Measurements from ENCODE around the gene VPS45. TPM values are rescaled to one million over a fixed set of nuclear protein-coding genes. Genes with fewer than 3 reads are reported as not detected.

VPS45 gene
- total RNA-seq, 6 donors from 2014 or later: 16.3 to 50.3 (median 30.8) TPM

DNA sequence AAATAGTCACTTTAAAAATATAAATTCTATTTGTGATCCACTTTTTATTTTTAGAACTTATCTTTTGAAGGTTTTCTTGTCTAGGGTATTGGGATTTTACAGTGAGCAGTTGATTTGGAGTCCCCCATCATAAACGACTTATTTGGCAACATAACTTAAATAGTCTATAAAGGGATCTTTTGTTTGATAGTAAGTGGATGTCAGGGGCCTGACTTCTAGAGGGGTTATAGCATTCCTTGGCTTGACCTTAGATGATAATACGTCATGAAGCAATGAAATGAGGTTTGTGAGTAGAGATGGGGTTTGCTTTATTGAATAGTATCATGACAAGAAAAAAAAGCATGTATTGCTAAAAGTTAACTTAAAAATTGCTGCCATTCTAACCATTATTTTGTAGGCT lies 17.8 kb downstream of the VPS45 start:
- peaks cover 8 to 43% (median 26%) of the 10 kb centered on the region in 4 donors for H3K36me3 ChIP-seq

DNA sequence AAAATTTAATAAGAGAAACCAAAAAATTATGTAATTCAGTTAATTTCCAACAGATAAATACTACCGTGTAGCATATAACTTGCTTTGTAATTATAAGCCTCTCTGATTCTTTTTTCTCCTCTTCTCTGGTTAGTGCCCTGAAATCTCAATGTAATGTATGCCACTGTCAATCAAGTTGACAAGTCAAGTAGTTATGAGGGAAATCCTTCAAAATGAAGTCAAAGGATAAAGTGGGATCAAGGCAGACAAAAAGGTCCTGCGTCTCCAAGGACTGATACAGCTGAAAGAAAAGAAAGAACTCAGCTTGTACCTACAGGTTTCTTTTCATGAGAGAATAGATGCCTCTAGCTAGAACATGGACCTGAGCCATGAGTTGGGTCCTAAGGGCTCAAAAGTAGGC lies 19.8 kb downstream of the VPS45 start:
- 90 to 94% methylated on average over 2 of the region's 2 CpGs for WGBS, 2 donors
- TF ChIP-seq POLR2A (IDR thresholded peaks at IDR 0.05) (no peak), POLR2AphosphoS5 (IDR thresholded peaks at IDR 0.05) (no peak), EP300 (IDR thresholded peaks at IDR 0.05) (no peak)
- TF ChIP-seq, protein P1, sequence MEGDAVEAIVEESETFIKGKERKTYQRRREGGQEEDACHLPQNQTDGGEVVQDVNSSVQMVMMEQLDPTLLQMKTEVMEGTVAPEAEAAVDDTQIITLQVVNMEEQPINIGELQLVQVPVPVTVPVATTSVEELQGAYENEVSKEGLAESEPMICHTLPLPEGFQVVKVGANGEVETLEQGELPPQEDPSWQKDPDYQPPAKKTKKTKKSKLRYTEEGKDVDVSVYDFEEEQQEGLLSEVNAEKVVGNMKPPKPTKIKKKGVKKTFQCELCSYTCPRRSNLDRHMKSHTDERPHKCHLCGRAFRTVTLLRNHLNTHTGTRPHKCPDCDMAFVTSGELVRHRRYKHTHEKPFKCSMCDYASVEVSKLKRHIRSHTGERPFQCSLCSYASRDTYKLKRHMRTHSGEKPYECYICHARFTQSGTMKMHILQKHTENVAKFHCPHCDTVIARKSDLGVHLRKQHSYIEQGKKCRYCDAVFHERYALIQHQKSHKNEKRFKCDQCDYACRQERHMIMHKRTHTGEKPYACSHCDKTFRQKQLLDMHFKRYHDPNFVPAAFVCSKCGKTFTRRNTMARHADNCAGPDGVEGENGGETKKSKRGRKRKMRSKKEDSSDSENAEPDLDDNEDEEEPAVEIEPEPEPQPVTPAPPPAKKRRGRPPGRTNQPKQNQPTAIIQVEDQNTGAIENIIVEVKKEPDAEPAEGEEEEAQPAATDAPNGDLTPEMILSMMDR (IDR thresholded peaks at IDR 0.05): no peak
- Histone ChIP-seq H3K4me3 (no peak overlapping the region), H3K36me3 (peaks cover 8 to 32% (median 22%) of the 10 kb centered on the region in 4 donors), H3K4me1 (no peaks in the 10 kb centered on the region), H3K27ac (no peak overlapping the region), H3K27me3 (no peaks in the 10 kb centered on the region), H3K9me3 (no peaks in the 10 kb centered on the region)
- DNase-seq: no peak
- no peak for ATAC-seq (ENCODE audit: low FRiP score in 2 of 2)

More for the DNA sequence above, 17.8 kb downstream of the VPS45 start:
- H3K27me3 ChIP-seq: no peaks in the 10 kb centered on the region
- H3K27ac ChIP-seq: no peak overlapping the region
- WGBS, 2 donors: 68 to 73% methylated on average over 2 of the region's 2 CpGs
- no peaks in the 10 kb centered on the region for H3K4me1 ChIP-seq
- no peak for TF ChIP-seq POLR2A (IDR thresholded peaks at IDR 0.05)
- TF ChIP-seq, protein P1 (IDR thresholded peaks at IDR 0.05): no peak
- no peak for TF ChIP-seq EP300 (IDR thresholded peaks at IDR 0.05)
- no peak for TF ChIP-seq POLR2AphosphoS5 (IDR thresholded peaks at IDR 0.05)
- ATAC-seq (ENCODE audit: low FRiP score in 2 of 2) (no peak), DNase-seq (no peak)
- H3K9me3 ChIP-seq: no peaks in the 10 kb centered on the region
- no peak overlapping the region for H3K4me3 ChIP-seq

DNA sequence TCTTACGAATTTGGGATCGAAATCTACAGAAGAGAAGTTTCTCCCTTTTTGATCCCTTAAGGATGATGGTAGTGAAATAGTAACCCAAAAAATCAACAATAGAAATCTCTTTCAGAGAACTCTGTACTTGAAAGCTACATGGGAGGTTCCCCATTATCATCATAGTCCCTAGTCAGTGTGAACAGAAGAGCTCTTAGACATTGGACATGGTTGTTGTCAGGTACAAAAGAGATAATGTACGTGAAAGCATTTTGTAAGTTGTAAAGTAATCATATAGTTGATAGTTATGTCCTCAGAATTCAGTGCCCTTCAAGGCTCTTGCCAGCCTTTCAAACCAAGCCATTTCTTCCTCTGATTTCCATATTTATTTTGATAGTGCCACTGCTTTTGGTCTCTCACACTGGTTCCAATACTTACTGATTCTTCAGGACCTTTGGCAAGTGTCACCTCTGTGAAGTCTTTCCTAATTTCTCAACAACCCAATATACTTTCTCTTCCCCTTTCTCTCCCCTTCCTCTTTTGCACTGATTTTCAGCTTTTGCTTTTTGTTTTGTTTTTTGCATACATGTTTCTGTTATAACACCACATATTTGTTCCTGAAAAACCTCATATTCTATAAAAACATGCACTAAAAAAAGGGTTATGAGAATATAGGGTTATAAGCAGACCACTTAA lies 22.4 kb downstream of the VPS45 start:
- ATAC-seq (ENCODE audit: low FRiP score in 2 of 2) (peak in 1 of 2 donors; percentile 48), DNase-seq (no peak)
- no peak overlapping the region for H3K4me3 ChIP-seq
- WGBS, 2 donors: 89 to 92% methylated on average over 3 of the region's 3 CpGs
- TF ChIP-seq POLR2AphosphoS5 (IDR thresholded peaks at IDR 0.05) (no peak), EP300 (IDR thresholded peaks at IDR 0.05) (no peak)
- H3K36me3 ChIP-seq: peaks cover under 1 to 31% (median 13%) of the 10 kb centered on the region in 4 donors
- H3K27ac ChIP-seq: no peak overlapping the region
- no peaks in the 10 kb centered on the region for H3K9me3 ChIP-seq
- H3K4me1 ChIP-seq: no peaks in the 10 kb centered on the region
- H3K27me3 ChIP-seq: no peaks in the 10 kb centered on the region

DNA sequence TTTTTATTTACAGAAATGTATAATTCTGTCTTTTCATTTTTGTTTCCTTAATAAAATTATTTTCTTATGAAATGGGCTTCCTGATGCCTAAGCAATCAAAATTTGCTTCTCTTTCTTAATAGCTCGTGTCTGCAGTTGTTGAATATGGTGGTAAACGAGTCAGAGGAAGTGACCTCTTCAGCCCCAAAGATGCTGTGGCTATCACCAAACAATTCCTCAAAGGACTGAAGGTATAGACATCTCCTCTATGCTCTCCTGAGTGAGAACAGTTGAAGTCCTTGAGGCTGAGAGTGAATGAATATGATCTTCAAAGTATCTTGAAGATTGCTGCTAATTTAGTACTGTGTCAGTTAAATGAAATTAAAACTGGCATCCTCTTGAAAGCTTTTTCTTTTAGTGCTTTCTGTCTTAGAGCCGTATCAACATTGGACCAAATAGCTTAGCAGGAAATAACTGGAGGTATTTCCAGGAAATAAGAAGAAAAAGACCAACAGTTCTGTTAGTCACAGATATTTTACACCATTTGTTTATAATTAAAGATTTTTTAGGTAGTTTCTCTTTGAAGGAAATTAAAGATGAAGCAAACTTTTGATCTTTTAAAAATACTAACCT lies 24.7 kb downstream of the VPS45 start:
- H3K27ac ChIP-seq: no peak overlapping the region
- no peak overlapping the region for H3K4me3 ChIP-seq
- H3K27me3 ChIP-seq: no peaks in the 10 kb centered on the region
- H3K36me3 ChIP-seq: peaks cover 0 to 37% (median 18%) of the 10 kb centered on the region in 4 donors
- ATAC-seq (ENCODE audit: low FRiP score in 2 of 2): no peak
- WGBS, 2 donors: 53 to 66% methylated on average over 3 of the region's 3 CpGs
- H3K9me3 ChIP-seq: no peaks in the 10 kb centered on the region
- DNase-seq: no peak
- no peak for TF ChIP-seq EP300 (IDR thresholded peaks at IDR 0.05)
- TF ChIP-seq POLR2AphosphoS5 (IDR thresholded peaks at IDR 0.05): no peak
- TF ChIP-seq, protein P1 (IDR thresholded peaks at IDR 0.05): no peak
- no peak for TF ChIP-seq POLR2A (IDR thresholded peaks at IDR 0.05)
- H3K4me1 ChIP-seq: no peaks in the 10 kb centered on the region

DNA sequence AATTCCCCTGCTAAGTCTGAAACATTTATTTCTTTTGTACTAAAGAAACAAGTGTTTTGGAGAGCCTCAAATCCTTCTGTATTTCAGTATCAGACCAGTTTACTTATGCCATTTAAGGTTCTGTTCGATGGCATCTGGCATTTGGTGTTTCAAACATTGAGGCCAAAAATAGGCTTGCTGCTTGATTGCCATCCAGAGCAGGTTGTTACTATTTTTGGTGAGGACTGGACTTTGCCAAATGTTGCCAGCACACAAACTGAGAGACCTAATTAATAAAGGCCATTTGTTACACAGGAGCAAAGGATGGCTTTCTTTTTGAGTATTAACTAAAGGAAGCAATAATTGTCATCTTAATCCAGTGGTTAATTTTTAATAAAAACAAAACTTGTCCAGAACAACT lies 26.2 kb downstream of the VPS45 start:
- peaks cover 0 to 42% (median 17%) of the 10 kb centered on the region in 4 donors for H3K36me3 ChIP-seq
- H3K27me3 ChIP-seq: no peaks in the 10 kb centered on the region
- no peak overlapping the region for H3K4me3 ChIP-seq
- no peak for TF ChIP-seq POLR2A (IDR thresholded peaks at IDR 0.05)
- TF ChIP-seq EP300 (IDR thresholded peaks at IDR 0.05): no peak
- TF ChIP-seq, protein P1 (IDR thresholded peaks at IDR 0.05): no peak
- no peak for TF ChIP-seq POLR2AphosphoS5 (IDR thresholded peaks at IDR 0.05)
- no peaks in the 10 kb centered on the region for H3K4me1 ChIP-seq
- no peaks in the 10 kb centered on the region for H3K9me3 ChIP-seq
- 90 to 96% methylated on average over 1 of the region's 1 CpG for WGBS, 2 donors
- H3K27ac ChIP-seq: no peak overlapping the region
- no peak for DNase-seq
- no peak for ATAC-seq (ENCODE audit: low FRiP score in 2 of 2)
